GM23338 (cell line): Measurements from ENCODE around the gene PDE4B. TPM values are rescaled to one million over a fixed set of nuclear protein-coding genes. Genes with fewer than 3 reads are reported as not detected.
A peak's percentile ranks its signal among the peaks of the same experiment; 100 is the strongest.

Experiments used
- ATAC-seq: fragments of 200-7000 bp; cut with Tn5 transposase; 3 replicates; pipeline ENCODE4 v1.9.1; 2020
- DNase-seq: peaks from one replicate; pipeline ENCODE4 v3.0.0-alpha.2; 2015; ENCODE audit warnings: low spot score
- H2AFZ ChIP-seq: fragments of 200-600 bp; sonication (generic); 2 replicates; pipeline ENCODE4 v1.8.0; 2016; ENCODE audit warnings: antibody characterized with exemption, mild to moderate bottlenecking, moderate library complexity
- H3F3A ChIP-seq: fragments of 200-600 bp; sonication (generic); replicated peaks from 2 replicates; pipeline ENCODE4 v1.8.0; 2017; ENCODE audit warnings: antibody characterized with exemption, mixed run types, low read depth
- H3K27ac ChIP-seq: fragments of 200-600 bp; sonication (generic); 2 replicates; pipeline ENCODE4 v1.6.1; 2016; ENCODE audit warnings: low read depth
- H3K27me3 ChIP-seq: fragments of 200-600 bp; sonication (generic); 2 replicates; pipeline ENCODE4 v1.8.0; 2016; ENCODE audit warnings: mild to moderate bottlenecking, mixed run types, moderate library complexity; ENCODE audit not compliant: insufficient read depth
- H3K36me3 ChIP-seq: fragments of 200-600 bp; sonication (generic); 2 replicates; pipeline ENCODE4 v1.8.0; 2016; ENCODE audit warnings: mild to moderate bottlenecking; ENCODE audit not compliant: insufficient read depth
- H3K4me1 ChIP-seq: fragments of 200-600 bp; sonication (generic); 2 replicates; pipeline ENCODE4 v1.8.0; 2016; ENCODE audit warnings: mild to moderate bottlenecking, moderate library complexity; ENCODE audit not compliant: insufficient read depth
- H3K4me2 ChIP-seq: fragments of 200-600 bp; sonication (generic); 2 replicates; pipeline ENCODE4 v1.7.1; 2017; ENCODE audit warnings: mixed run types
- H3K4me3 ChIP-seq: fragments of 200-600 bp; sonication (generic); 2 replicates; pipeline ENCODE4 v1.6.1; 2016; ENCODE audit warnings: mixed run types
- H3K79me2 ChIP-seq: fragments of 200-600 bp; sonication (generic); replicated peaks from 2 replicates; pipeline ENCODE4 v1.8.0; 2017; ENCODE audit warnings: mild to moderate bottlenecking; ENCODE audit not compliant: insufficient read depth
- H3K9me2 ChIP-seq: fragments of 200-600 bp; sonication (generic); 2 replicates; pipeline ENCODE4 v1.8.0; 2017; ENCODE audit not compliant: insufficient read depth
- H4K20me1 ChIP-seq: fragments of 200-600 bp; sonication (generic); replicated peaks from 2 replicates; pipeline ENCODE4 v1.8.0; 2017; ENCODE audit warnings: mild to moderate bottlenecking; ENCODE audit not compliant: insufficient read depth
- H3K27ac Mint-ChIP-seq: 2 replicates; pipeline ENCODE4 v1.8.0; 2020; ENCODE audit warnings: inconsistent platforms, mild to moderate bottlenecking, moderate library complexity, mixed read lengths
- H3K27me3 Mint-ChIP-seq: 3 replicates; pipeline ENCODE4 v1.8.0; 2022; ENCODE audit warnings: low read depth, mild to moderate bottlenecking, moderate library complexity, mixed read lengths, inconsistent platforms; ENCODE audit not compliant: insufficient read depth, poor library complexity
- H3K36me3 Mint-ChIP-seq: 3 replicates; pipeline ENCODE4 v1.8.0; 2021; ENCODE audit warnings: low read depth, mild to moderate bottlenecking, inconsistent platforms, moderate library complexity, mixed read lengths
- H3K4me1 Mint-ChIP-seq: 3 replicates; pipeline ENCODE4 v1.8.0; 2020; ENCODE audit warnings: mild to moderate bottlenecking, inconsistent platforms, mixed read lengths
- H3K4me3 Mint-ChIP-seq: 3 replicates; pipeline ENCODE4 v1.8.0; 2021; ENCODE audit warnings: moderate library complexity, mild to moderate bottlenecking, inconsistent platforms, mixed read lengths
- H3K9me3 Mint-ChIP-seq: 3 replicates; pipeline ENCODE4 v1.8.0; 2020; ENCODE audit warnings: moderate library complexity, mild to moderate bottlenecking, inconsistent platforms, mixed read lengths
- CREB1 ChIP-seq: fragments of 250-450 bp; sonication (Bioruptor Pico); IDR thresholded peaks from 2 replicates; pipeline ENCODE4 v1.5.0; 2020; ENCODE audit warnings: low read depth, mild to moderate bottlenecking, moderate library complexity
- CTCF ChIP-seq, 2 experiments: fragments of 200-600 bp in 1 of 2; sonication (generic) in 1 of 2; conservative IDR thresholded peaks; 2 replicates each; pipeline versions ENCODE4 v1.5.1 to v1.6.1; 2016 to 2017; ENCODE audit warnings: antibody characterized with exemption in 2 of 2, low read depth in 2 of 2, mild to moderate bottlenecking in 2 of 2, moderate library complexity in 1 of 2
- ETS1 ChIP-seq: IDR thresholded peaks from 2 replicates; pipeline ENCODE4 v1.6.1; 2016; ENCODE audit warnings: antibody characterized with exemption
- EZH2 ChIP-seq: fragments of 200-600 bp; sonication (generic); IDR thresholded peaks from one replicate; pipeline ENCODE4 v1.8.0; 2017; ENCODE audit warnings: antibody characterized with exemption, mild to moderate bottlenecking, low read depth; ENCODE audit not compliant: unreplicated experiment
- EZH2phosphoT487 ChIP-seq: fragments of 200-600 bp; sonication (generic); IDR thresholded peaks from one replicate; pipeline ENCODE4 v1.8.1; 2018; ENCODE audit warnings: antibody characterized with exemption; ENCODE audit not compliant: unreplicated experiment
- JUNB ChIP-seq: IDR thresholded peaks from one replicate; pipeline ENCODE4 v1.6.1; 2016; ENCODE audit warnings: antibody characterized with exemption; ENCODE audit not compliant: unreplicated experiment
- NANOG ChIP-seq: IDR thresholded peaks from 2 replicates; pipeline ENCODE4 v1.6.1; 2016; ENCODE audit warnings: antibody characterized with exemption, borderline replicate concordance
- STAT1 ChIP-seq: IDR thresholded peaks from one replicate; pipeline ENCODE4 v1.6.1; 2016; ENCODE audit warnings: antibody characterized with exemption; ENCODE audit not compliant: unreplicated experiment
- ZNF114 ChIP-seq: fragments of 250-450 bp; sonication (Bioruptor Pico); IDR thresholded peaks from 2 replicates; pipeline ENCODE4 v1.5.0; 2020; ENCODE audit warnings: mild to moderate bottlenecking, moderate library complexity
- ZNF331 ChIP-seq: fragments of 250-450 bp; sonication (Bioruptor Pico); IDR thresholded peaks from 2 replicates; pipeline ENCODE4 v1.5.0; 2020; ENCODE audit warnings: low read depth, mild to moderate bottlenecking, moderate library complexity
- ZNF462 ChIP-seq: fragments of 250-450 bp; sonication (Bioruptor Pico); IDR thresholded peaks from 2 replicates; pipeline ENCODE4 v1.5.0; 2020; ENCODE audit warnings: mild to moderate bottlenecking, moderate library complexity
- polyA plus RNA-seq: library from polyadenylated mRNA; unstranded; fragments of >200 nt; fragmentation: Nextera tagmentation; extraction: Ambion mirVana; gene quantifications from 2 replicates; pipeline ENCODE4 v1.2.1, GENCODE V29; 2016
- total RNA-seq: library from RNA; depleted of rRNA; stranded (reverse); fragments of >200 nt; shearing (Covaris generic); gene quantifications from 2 replicates; pipeline ENCODE4 v1.2.3, GENCODE V29; 2014

PDE4B gene
- total and polyA plus RNA-seq, 2 experiments from 2014 or later: 14.0 to 25.6 TPM

GRCh38 chr1:66350001-66350547 is 557.4 kb downstream of the PDE4B start:
- Mint-ChIP-seq H3K27ac (peak overlapping the region; percentile 79), H3K4me3 (peak overlapping the region; percentile 48; the same call in 1 of the 3 replicates), H3K27me3 (peaks cover 2% of the 10 kb centered on the region), H3K9me3 (no peaks in the 10 kb centered on the region), H3K4me1 (peaks cover 73% of the 10 kb centered on the region), H3K36me3 (no peaks in the 10 kb centered on the region)
- H3K4me2 ChIP-seq: peak overlapping the region; percentile 74
- H3K4me3 ChIP-seq: peak overlapping the region; percentile 10; the same call in 1 of the 2 replicates
- no peaks in the 10 kb centered on the region for H4K20me1 ChIP-seq
- no peaks in the 10 kb centered on the region for H3K27me3 ChIP-seq
- H3K4me1 ChIP-seq: peaks cover 85% of the 10 kb centered on the region
- no peak overlapping the region for H2AFZ ChIP-seq
- H3K79me2 ChIP-seq: peaks cover 69% of the 10 kb centered on the region
- H3K9me2 ChIP-seq: no peaks in the 10 kb centered on the region
- ATAC-seq: peak; percentile 72
- no peaks in the 10 kb centered on the region for H3K36me3 ChIP-seq
- H3F3A ChIP-seq: no peaks in the 10 kb centered on the region; the same call in 1 of the 2 replicates
- H3K27ac ChIP-seq: peak overlapping the region; percentile 98
- TF ChIP-seq EZH2: no peak
- TF ChIP-seq NANOG: peak; percentile 81
- TF ChIP-seq ETS1: peak; percentile 52; the same call in 1 of the 2 replicates
- TF ChIP-seq ZNF114: no peak
- DNase-seq: peak; percentile 63

- H3K4me1 Mint-ChIP-seq: peaks cover 78% of the 10 kb centered on the region
- peaks cover 66% of the 10 kb centered on the region for H3K79me2 ChIP-seq
- peaks cover 2% of the 10 kb centered on the region for H3K27me3 Mint-ChIP-seq
- peak overlapping the region; percentile 55 for H3K27ac Mint-ChIP-seq
- no peak overlapping the region for H3K4me3 ChIP-seq
- H2AFZ ChIP-seq: no peak overlapping the region
- no peaks in the 10 kb centered on the region; the same call in 1 of the 2 replicates for H3F3A ChIP-seq
- ATAC-seq (no peak), DNase-seq (no peak)
- H3K4me2 ChIP-seq: peak overlapping the region; percentile 74
- H3K36me3 ChIP-seq: no peaks in the 10 kb centered on the region
- no peaks in the 10 kb centered on the region for H3K9me2 ChIP-seq
- H3K9me3 Mint-ChIP-seq: no peaks in the 10 kb centered on the region
- no peaks in the 10 kb centered on the region for H3K27me3 ChIP-seq
- peak overlapping the region; percentile 98; the same call in 1 of the 2 replicates for H3K27ac ChIP-seq
- no peaks in the 10 kb centered on the region for H3K36me3 Mint-ChIP-seq
- H4K20me1 ChIP-seq: no peaks in the 10 kb centered on the region
- H3K4me3 Mint-ChIP-seq: no peak overlapping the region
- H3K4me1 ChIP-seq: peaks cover 85% of the 10 kb centered on the region
- TF ChIP-seq ZNF114 (no peak), EZH2phosphoT487 (no peak), EZH2 (no peak), CREB1 (CRISPR knock-in tag) (no peak), STAT1 (no peak), JUNB (no peak), ZNF462 (no peak), ETS1 (no peak), ZNF331 (no peak), NANOG (no peak), CTCF (conservative IDR thresholded peaks at IDR 0.05; ENCODE audit: low read depth in 2 of 2) (no peak)
Measured at GRCh38 chr1:66351478-66351877, 558.8 kb downstream of the PDE4B start.
